Head of caudate nucleus (tissue), 42 donors: ENCODE measurements around the gene CYP39A1.
A peak's percentile ranks its signal among the peaks of the same experiment; 100 is the strongest.

Experiments
- DNase-seq, 42 donors: peaks; one replicate each; pipeline versions ENCODE4 v3.0.0 to v3.0.0-alpha.2; 2020 to 2021; ENCODE audit warnings: mixed read lengths in 7 of 42
- intact Hi-C: fragments of 100-400 bp; cut with DNase I; formaldehyde crosslinking; loops from one replicate; pipeline ENCODE4 v1.15.0; 2022

Gene CYP39A1, protein sequence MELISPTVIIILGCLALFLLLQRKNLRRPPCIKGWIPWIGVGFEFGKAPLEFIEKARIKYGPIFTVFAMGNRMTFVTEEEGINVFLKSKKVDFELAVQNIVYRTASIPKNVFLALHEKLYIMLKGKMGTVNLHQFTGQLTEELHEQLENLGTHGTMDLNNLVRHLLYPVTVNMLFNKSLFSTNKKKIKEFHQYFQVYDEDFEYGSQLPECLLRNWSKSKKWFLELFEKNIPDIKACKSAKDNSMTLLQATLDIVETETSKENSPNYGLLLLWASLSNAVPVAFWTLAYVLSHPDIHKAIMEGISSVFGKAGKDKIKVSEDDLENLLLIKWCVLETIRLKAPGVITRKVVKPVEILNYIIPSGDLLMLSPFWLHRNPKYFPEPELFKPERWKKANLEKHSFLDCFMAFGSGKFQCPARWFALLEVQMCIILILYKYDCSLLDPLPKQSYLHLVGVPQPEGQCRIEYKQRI

DNA sequence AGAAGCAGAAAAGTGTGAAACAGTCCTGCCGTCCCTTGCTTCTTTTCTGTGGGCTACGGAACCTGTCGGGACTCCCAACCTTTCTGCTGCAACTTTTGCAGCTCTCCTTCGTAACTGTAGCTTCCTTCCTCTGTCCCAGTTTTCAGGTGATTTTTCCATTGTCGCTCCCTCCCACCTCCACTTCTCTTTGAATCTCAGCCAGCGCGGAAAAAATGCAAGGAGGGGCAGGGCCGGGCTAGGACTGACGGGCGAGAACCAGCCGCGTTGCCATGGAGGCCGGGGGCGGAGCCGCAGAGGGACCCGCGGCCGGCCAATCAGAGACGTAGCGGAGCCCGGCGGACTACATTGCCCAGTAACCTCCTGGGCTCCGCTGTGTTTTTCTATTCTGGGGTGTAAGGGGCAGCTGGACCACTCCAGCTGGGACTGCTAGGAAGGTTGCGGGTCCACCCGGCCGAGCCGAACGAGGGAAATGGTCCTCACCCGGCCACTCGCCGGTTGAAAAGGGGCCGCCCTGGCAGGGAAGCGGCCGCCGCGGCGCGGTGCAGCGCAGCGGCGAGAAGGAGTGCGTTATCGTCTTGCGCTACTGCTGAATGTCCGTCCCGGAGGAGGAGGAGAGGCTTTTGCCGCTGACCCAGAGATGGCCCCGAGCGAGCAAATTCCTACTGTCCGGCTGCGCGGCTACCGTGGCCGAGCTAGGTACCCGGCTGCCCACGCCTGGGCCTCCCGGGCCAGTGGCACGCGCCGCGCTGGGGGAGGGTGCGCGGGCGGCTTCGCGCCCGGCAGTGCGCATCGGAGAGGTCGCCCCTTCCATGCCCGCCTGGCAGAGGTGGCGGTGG lies at the start of gene CYP39A1, which contains the start of gene SLC25A27:
CYP39A1 (minus strand) TSS at position 216 of the 836 bp plus-strand sequence. CDS start 236 bp downstream, outside the sequence.
SLC25A27 (plus strand) TSS at position 373 of the 836 bp plus-strand sequence; CDS start at position 591, 218 bp downstream.
- intact Hi-C loops, result no loop called here
- DNase-seq, result peak; percentile 93 to 99 (median 98)

DNA sequence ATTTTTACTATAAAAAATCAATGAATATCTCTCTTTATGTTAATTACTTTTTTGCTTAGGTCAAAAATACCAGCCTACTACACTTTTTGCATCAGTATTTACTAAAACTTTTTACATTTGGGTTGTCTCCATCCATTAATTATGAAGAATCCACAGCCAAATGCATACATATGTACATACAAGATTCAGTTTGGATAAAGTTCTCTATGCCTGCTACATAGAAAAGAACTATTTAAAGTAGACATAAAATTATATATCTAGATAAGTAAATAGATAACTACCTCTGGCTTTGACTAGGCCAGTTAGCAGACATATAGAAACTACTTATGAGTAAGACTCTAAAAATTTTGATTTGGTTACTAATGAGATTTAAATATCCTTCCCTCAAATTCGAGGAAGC lies 47.4 kb upstream of the CYP39A1 start:
- no peak for DNase-seq
- intact Hi-C loops, result no loop called here

DNA sequence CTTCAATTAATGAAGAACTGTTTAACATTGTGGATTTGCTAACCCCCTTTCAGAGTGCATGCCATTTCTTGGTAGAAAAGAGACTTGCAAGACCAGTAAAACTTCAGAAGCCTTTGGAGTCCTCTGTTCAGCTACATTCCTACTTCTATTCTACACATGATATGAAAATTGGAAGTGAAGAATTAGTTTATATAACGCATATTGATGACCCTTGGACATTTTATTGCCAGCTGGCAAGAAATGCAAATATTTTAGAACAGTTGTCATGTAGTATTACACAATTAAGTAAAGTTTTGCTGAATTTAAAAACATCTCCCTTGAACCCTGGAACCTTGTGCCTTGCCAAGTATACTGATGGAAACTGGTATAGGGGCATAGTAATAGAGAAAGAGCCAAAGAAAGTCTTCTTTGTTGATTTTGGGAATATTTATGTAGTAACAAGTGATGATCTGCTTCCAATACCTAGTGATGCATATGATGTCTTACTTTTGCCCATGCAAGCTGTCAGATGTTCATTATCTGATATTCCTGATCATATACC lies 38.4 kb upstream of the CYP39A1 start:
- DNase-seq, result no peak

DNA sequence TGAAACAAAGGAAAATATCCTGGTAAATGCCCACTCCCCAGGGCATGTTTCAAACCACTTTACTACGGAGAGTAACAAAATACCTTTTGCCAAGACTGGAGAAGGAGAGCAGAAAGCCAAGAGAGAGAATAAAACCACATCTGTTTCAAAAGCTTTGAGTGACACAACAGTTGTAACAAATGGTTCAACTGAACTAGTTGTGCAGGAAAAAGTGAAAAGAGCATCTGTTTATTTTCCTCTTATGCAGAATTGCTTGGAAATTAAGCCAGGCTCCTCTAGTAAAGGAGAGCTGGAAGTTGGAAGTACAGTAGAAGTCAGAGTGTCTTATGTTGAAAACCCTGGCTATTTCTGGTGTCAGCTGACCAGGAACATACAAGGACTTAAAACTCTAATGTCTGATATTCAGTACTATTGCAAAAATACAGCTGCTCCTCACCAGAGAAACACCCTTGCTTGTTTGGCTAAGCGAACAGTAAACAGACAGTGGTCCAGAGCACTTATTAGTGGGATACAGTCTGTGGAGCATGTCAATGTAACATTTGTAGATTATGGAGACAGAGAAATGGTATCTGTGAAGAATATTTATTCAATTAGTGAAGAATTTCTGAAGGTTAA lies 37.6 kb upstream of the CYP39A1 start:
- intact Hi-C loops, result no loop called here
- no peak for DNase-seq

More for the DNA sequence above, 38.4 kb upstream of the CYP39A1 start:
- intact Hi-C loops, result no loop called here

DNA sequence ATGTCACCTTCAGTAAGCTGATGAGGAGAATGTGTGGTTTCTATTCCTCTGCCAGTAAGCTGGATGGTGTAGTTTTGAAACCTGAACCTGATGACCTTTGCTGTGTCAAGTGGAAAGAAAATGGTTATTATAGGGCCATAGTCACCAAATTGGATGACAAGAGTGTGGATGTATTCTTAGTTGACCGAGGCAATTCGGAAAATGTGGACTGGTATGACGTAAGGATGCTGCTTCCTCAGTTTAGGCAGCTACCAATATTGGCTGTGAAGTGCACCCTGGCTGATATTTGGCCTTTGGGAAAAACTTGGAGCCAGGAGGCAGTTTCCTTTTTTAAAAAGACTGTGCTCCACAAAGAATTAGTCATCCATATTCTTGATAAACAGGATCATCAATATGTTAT lies 37.0 kb upstream of the CYP39A1 start:
- intact Hi-C loops, result no loop called here
- no peak for DNase-seq

DNA sequence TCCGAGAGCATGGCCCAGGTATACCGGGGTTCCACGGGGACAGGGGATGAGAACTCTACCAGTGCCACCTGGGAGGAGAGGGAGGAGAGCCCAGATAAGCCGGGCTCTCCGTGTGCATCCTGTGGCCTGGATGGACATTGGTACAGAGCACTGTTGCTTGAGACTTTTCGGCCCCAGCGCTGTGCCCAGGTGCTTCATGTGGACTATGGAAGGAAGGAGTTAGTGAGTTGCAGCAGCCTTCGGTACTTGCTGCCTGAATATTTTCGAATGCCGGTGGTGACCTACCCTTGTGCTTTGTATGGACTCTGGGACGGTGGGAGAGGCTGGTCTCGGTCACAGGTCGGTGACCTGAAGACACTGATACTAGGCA lies 36.3 kb upstream of the CYP39A1 start:
- DNase-seq, result no peak
- intact Hi-C loops, result no loop called here

DNA sequence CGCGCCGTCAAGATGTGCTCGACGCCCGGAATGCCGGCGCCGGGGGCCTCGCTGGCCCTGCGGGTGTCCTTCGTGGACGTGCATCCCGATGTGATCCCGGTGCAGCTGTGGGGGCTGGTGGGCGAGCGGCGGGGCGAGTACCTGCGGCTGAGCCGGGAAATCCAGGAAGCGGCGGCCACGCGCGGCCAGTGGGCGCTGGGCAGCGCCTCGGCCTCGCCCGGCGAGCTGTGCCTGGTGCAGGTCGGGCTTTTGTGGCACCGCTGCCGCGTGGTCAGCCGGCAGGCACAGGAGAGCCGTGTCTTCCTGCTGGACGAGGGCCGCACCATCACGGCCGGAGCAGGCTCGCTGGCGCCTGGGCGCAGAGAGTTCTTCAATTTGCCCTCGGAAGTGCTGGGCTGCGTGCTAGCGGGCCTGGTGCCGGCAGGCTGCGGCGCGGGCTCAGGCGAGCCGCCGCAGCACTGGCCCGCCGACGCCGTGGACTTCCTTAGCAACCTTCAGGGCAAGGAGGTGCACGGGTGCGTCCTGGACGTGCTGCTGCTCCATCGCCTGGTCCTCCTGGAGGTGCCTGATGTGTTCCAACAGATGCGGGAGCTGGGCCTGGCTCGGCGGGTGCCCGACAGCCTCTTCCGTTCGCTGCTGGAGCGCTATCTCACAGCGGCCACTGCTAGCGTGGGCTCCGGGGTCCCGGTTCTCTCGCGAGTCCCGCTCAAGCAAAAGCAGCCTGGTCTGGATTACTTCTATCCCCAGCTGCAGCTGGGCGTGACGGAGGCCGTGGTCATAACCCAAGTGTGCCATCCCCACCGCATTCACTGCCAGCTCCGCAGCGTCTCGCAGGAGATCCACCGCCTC lies 35.7 kb upstream of the CYP39A1 start:
- intact Hi-C loops, result no loop called here
- DNase-seq, result no peak

DNA sequence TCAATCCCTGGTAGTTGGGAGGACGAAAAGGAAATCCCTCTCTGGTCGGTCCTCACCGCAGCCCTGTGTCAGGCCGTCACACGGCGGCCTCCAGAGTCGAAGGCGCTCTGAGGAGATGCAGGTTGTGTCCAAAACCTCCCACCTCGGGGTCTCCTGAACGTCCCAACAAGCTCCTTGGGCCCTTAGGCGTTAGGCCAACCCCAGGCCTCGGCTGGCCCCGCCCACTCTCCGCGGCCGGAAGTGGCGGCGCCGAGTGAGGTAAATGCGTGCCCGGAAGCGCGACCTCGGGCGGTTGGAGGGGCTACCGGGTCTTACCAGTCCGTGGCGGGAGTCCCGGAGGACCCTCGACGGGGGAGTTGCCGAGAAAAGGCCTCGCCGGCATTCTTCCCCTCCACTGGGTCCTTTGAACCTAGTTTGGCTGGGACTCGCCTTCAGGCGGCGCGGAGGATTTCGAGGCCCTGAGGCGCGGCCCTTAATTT lies 35.0 kb upstream of the CYP39A1 start, which contains the start of gene TDRD6:
TDRD6 (plus strand) TSS at position 267 of the 479 bp plus-strand sequence. CDS start 244 bp downstream, outside the sequence.
- no peak for DNase-seq
- intact Hi-C loops, result no loop called here

DNA sequence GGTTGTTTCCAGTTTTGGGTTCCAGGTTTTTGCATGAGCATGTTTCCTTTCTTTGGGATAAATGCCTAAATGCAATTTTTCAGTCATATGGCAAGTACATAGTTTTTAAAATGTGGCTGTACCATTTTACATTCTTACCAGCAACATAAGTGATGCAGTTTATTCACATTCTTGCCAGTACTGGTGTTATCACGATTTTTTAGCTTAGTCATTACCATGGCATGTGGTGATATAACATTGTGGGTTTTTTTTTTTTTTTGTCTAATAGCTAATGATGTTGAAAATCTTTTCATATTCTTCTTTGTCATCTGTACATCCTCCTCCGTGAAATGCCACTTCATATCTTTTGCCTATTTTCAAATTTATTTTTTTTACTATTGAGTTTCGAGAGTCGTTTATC lies 32.2 kb upstream of the CYP39A1 start:
- intact Hi-C loops, result no loop called here
- DNase-seq, result no peak

DNA sequence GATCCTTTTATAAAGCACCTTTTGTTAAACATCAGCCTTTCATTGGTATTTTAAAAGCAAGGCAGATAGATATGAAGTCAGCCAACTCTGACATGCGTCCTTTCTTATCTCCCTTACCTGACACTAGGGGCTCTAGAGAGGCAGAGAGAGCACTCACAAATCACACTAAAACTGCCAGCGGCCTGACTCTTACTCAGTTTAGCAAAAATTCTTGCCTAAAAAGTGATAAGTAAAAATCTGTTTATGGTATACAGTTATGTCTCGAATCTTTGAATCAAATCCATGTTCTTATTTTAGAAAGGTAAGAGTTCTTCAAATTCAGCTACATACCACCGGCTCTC lies 24.7 kb upstream of the CYP39A1 start:
- DNase-seq, result no peak
- intact Hi-C loops, result no loop called here

DNA sequence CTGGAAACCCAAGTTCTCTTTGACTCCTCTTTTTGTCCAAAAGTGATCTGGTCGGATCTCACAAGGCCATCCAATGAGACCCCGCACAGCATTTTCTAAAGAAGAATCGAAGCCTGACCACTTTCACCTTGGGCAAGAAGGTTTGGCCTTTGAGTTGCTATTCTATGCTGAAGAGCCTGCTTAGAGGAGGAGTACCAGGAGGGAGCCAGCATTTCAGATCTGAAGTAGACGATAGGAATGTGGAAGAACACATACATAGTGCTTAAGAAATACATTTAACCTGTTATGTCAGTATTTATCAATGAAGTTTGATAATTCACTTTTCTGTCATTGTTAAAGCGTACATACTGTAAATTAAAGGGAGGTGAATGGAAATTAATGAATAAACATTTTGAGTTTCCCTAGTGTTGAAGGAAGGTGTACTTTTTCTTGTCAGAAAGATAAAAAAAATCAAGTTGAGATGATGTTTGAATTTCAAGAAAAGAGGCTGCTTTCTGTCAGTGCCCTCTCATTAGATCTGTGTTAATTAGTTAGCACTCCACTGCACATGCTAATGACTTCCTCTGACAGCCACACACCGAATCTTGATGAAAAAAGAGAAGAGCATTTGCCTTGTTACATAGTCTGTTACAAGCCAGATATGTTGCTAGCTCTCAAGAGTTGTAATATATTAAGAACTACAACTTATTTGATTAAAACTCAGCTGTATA lies 24.1 kb upstream of the CYP39A1 start:
- DNase-seq, result no peak
- intact Hi-C loops, result no loop called here

DNA sequence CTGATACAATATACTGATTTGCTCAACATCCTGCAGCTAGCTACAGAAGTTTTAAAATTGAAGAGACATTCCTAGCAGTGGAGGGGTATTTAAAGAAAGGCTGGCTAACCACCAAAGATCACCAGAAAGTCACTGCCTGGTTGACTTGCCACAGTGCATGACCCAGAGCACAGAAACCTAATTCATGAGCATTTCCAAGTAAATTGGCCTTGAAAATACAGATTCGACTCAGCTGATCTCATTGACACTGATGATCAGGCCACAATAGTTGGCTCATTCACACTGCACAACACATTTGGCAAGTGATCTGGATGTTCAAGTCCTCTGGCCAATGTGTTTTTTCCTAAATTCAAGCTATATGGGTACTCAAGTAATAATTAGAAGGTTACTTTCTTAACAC lies 21.8 kb upstream of the CYP39A1 start:
- intact Hi-C loops, result no loop called here
- peak in 2 of 42 donors; percentile 3 to 16 for DNase-seq

DNA sequence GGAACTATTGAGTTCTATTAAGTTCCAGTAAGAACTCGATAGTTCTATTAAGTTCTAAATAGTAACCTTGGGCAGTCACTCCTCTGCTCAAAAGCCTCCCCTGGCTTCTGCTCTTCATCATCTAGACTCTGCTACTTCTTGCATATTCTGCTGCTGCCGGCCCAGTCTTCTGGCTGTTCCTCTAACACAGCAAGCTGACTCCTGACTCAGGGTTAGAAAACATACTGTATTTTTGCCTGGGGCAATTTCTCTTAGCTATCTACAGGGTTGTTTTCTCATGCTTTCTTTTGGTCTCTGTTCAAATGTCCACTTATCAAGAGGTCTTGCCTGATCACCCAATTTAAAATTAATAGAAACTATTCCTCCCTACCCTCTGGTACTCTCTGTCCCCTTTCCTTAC lies 14.8 kb upstream of the CYP39A1 start:
- intact Hi-C loops, result no loop called here
- no peak for DNase-seq

DNA sequence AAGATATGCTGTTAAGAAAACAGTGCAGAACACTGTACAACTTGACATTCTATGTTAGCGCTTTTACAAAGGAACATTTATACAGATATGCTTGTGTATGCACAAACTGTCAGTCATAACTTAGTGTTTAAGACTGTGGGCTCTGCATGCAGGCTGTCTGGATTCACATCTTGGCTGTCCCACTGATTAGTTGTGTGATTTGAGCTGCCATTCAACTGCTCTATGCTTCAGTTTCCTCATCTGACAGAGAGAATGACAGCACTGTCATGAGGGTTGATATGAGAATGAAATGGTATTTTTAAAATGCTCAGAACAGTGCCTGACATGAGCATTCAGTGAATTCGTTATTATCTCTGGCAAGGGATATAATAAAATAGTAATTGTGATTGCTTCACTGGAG lies 8.9 kb upstream of the CYP39A1 start:
- peak in 1 of 42 donors; percentile 4 for DNase-seq
- intact Hi-C loops, result no loop called here

DNA sequence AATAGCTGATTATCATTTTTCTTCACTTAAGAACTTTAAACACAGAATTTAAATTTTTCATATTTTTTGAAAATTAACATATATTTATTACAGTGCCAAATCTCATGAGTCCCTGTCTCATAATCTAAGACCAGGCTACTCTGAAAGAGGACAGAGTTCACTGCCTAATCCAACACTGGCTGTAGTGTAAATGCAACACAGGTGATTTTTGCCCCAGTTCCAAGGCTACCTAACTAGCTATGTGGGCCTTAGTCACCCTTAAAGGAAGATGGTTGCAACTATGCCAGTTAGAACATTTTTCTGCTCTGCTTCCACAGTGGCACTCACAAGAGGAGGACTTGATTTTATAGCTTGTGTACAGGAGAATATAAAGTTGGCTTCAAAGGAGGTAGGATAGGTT lies 5.0 kb upstream of the CYP39A1 start:
- intact Hi-C loops, result no loop called here
- no peak for DNase-seq

DNA sequence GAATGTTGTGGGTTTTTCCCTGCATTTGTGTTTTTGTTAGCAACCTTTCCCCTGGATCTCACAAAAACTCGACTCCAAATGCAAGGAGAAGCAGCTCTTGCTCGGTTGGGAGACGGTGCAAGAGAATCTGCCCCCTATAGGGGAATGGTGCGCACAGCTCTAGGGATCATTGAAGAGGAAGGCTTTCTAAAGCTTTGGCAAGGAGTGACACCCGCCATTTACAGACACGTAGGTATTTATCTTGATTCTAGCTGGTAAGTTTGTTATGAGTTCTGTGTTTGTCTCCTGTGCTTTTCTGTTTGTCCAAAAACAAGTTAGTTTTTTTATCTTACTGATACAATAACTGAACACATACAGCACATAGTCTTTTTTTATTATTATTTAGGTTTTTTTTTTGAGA lies 3.2 kb upstream of the CYP39A1 start:
- peak in 20 of 42 donors; percentile 7 to 60 (median 33) for DNase-seq

DNA sequence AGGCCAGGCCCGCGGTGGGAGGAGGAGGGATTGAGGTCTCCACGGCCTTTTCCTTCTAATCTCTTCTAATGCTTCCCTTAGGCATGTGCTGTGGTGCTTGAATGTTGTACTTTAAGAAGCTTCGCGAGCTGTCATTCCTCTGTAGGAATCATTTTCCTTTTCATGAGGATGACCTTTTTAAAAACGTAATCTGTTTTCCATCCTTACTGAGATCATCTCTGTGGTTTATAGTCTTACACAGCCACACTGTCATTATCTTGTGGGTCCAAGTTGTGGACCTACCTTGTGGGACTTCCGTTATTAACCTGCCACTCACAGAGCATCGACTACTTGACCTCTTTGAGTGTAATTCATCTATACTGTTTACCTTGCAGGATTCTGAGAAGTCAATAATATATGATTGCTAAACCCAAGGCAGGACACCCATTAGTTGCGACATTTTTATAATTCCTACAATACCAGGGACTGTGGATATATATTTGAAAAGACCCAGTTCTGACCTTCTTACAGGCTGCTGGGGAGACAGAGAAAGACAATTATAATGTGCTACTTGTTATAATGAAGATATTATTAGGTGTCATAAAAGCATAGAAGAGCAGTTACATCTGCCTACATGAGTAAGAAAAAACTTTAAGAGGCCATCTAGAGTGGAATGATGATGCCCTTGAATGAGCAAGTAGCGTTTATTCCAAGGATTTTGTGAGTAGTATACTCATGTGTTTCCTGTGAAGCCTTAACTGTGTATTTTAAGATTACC lies 999 bp upstream of the CYP39A1 start:
- intact Hi-C loops, result no loop called here
- no peak for DNase-seq

More for the DNA sequence above, 3.2 kb upstream of the CYP39A1 start:
- intact Hi-C loops, result no loop called here
